SW480 (cell line): ENCODE data around the gene SFTA2.
"Not testable (repeated sequence)": the region's sequence is repeated elsewhere in the genome, so short reads cannot be mapped to it uniquely, and the experiment has no call there.

Source experiments
- DNase-seq: peaks from one replicate; pipeline ENCODE4 v3.0.0-alpha.2; 2016; ENCODE audit warnings: low spot score

Gene SFTA2

GRCh38 chr6:30912746-30913520, 19.0 kb downstream of the SFTA2 start:
- no peak for DNase-seq

GRCh38 chr6:30910473-30910872, 21.5 kb downstream of the SFTA2 start:
- not testable (repeated sequence) for DNase-seq

- DNase-seq: no peak
Measured at GRCh38 chr6:30908700-30909099, 23.3 kb downstream of the SFTA2 start.

- peak; percentile 98 for DNase-seq
Measured at GRCh38 chr6:30907758-30908591, 24.0 kb downstream of the SFTA2 start, which contains the start of gene GTF2H4. GTF2H4 (plus strand) TSS chr6:30908207.

GRCh38 chr6:30907290-30907757, 24.6 kb downstream of the SFTA2 start:
- DNase-seq: not testable (repeated sequence)

DNA sequence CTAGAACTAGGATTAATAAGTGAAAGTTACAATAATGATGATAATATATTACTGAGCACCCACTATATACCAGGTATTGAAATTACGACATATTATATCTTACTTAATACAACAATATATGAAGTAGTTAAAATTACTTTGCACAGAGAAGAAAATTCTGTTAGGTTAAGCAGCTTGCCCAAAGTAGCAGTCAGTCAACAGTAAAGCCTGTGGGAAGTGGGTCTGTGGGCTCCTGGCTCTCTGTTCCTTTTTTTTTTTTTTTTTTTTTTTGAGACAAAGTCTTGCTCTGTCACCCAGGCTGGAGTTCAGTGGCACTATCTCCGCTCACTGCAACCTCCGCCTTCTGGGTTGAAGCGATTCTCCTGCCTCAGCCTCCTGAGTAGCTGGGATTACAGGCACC, 28.7 kb downstream of the SFTA2 start:
- DNase-seq: no peak

- no peak for DNase-seq
Measured at GRCh38 chr6:30902709-30903108, 29.3 kb downstream of the SFTA2 start.

GRCh38 chr6:30902196-30902595, 29.8 kb downstream of the SFTA2 start:
- not testable (repeated sequence) for DNase-seq

GRCh38 chr6:30901436-30901835, 30.5 kb downstream of the SFTA2 start:
- no peak for DNase-seq

- DNase-seq: no peak
Measured at GRCh38 chr6:30900863-30901417, 31.0 kb downstream of the SFTA2 start.

DNA sequence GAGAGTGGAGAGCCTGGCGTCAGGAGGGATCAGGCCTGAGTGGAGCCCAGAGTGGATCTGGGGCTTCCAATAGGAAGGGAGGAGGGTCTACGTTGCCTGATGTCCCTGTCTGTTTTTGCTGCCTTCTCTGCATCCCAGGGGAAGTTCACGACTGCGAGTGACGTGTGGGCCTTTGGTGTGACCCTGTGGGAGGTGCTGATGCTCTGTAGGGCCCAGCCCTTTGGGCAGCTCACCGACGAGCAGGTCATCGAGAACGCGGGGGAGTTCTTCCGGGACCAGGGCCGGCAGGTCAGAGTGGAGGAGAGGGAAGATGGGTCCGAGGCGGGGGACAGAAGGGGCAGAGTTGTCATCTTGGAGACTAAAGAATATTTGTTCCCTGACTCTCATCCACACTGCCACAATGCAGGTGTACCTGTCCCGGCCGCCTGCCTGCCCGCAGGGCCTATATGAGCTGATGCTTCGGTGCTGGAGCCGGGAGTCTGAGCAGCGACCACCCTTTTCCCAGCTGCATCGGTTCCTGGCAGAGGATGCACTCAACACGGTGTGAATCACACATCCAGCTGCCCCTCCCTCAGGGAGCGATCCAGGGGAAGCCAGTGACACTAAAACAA, 33.1 kb downstream of the SFTA2 start:
- DNase-seq: no peak

DNA sequence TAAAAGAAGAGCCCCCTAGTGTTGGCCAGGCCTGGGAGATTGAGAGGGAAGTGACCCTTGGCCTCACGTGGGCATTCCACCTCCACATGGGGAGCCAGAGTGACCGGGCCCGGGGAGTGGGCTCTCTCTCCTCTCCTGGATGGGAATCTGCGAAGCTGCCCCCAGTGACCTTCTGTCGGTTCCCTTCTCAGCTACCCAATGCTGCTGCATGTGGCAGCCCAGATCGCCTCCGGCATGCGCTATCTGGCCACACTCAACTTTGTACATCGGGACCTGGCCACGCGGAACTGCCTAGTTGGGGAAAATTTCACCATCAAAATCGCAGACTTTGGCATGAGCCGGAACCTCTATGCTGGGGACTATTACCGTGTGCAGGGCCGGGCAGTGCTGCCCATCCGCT, 34.1 kb downstream of the SFTA2 start:
- DNase-seq: no peak

- DNase-seq: no peak
Measured at GRCh38 chr6:30896541-30896940, 35.4 kb downstream of the SFTA2 start.

DNA sequence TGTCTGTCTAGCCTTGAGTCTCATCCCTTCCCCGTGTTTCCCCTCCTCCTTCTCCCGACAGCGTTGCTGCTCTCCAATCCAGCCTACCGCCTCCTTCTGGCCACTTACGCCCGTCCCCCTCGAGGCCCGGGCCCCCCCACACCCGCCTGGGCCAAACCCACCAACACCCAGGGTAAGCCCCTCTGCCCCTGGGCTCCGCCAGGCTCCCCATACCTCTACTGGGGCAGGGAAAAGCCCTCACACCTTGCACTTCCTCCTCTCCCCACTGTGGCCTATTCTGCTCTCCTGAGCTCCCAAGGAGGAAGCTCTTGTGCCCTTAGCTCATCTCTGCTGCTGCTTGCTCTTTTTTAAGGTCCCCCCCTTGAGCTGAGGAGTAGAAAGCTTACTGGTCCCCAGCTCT, 36.6 kb downstream of the SFTA2 start:
- DNase-seq: no peak

GRCh38 chr6:30894935-30895334, 37.0 kb downstream of the SFTA2 start:
- no peak for DNase-seq

DNA sequence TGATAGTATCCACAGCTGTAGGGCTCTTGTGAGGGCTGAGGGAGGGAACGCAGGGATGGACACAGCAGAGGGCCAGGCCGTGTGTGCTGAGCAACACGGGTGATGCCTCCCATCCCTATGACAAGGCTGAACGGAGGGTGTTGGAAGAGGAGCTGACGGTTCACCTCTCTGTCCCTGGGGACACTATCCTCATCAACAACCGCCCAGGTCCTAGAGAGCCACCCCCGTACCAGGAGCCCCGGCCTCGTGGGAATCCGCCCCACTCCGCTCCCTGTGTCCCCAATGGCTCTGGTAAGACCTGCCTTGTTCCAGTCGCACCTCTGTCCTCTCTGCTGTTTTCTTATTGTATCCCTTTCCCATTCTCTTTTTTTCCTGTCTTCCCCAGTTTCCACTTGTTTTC, 37.6 kb downstream of the SFTA2 start:
- DNase-seq: no peak

DNA sequence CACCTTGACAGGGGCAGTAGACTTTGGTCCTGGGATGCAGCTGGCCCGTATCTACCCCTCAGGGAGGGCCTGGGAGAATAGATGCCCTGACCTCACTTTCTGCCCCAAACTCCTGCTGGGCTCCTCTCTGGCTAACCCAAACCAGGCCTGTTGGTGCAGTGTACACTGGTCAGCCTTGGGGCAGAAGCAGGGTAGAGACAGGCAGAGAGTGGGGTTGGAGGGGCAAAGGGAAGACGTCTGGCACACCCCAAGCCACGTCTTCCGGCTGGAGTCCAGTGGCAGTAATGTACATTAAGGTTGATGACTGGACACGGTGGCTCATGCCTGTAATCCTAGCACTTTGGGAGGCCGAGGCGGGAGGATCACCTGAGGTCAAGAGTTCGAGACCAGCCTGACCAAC, 38.3 kb downstream of the SFTA2 start:
- DNase-seq: no peak

- DNase-seq: no peak
Measured at GRCh38 chr6:30893001-30893591, 38.9 kb downstream of the SFTA2 start.

GRCh38 chr6:30891816-30892538, 40.0 kb downstream of the SFTA2 start:
- no peak for DNase-seq

DNA sequence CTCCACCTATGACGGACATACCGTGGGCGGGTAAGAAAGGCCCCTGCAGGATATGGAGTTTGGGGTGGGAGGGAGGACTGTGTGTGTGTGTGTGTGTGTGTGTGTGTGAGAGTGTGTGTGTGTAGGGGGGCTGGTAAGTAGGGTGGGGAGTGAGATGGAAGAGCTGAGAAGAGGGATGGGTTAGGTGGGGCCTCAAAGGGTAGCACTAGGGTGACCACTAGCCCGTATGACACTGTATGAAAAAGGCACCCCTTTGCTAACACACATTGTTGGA, 40.6 kb downstream of the SFTA2 start:
- DNase-seq: no peak

DNA sequence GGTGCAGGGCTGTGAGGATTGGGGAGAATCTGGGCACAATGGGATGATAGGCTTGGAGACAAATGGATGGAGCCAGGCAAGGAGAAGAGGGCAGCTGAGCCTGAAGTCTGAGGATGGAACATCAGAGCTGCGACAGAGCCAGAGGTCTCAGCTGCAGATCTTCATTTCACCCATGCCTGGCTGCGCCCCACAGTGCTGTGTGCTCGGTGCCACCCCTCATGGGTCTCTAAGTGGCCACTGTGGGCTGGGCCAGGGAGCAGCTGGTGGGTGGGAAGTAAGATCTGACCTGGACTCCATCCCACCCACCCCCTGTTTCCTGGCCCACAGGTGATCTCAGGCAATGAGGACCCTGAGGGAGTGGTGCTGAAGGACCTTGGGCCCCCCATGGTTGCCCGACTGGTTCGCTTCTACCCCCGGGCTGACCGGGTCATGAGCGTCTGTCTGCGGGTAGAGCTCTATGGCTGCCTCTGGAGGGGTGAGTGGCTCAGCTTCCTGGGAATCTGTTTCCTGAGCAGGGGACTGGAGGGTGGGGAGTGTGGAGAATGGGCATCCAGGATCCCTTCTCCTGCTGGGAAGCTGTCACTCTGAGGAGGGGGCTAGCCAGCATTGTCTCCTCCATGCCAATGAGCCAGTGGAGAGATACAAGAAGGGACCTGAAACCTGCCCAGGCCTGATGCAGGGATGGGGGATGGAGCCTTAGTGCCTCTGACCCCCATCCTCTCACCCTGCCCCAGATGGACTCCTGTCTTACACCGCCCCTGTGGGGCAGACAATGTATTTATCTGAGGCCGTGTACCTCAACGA, 41.1 kb downstream of the SFTA2 start:
- no peak for DNase-seq
